AG09309 (cell line): Measurements from ENCODE around the gene HERC2.
"Not testable (repeated sequence)": the region's sequence is repeated elsewhere in the genome, so short reads cannot be mapped to it uniquely, and the experiment has no call there.

Source experiments
- DNase-seq: peaks from one replicate; pipeline ENCODE4 v3.0.0-alpha.2; 2010; ENCODE audit warnings: low read depth
- H3K4me3 ChIP-seq: 2 replicates; pipeline ENCODE4 v1.5.1; 2011; ENCODE audit warnings: mild to moderate bottlenecking, low read depth, low read length, moderate library complexity; ENCODE audit not compliant: control insufficient read depth
- TF ChIP-seq, protein P1 (sequence below): IDR thresholded peaks from 2 replicates; pipeline ENCODE4 v1.5.1; 2011; ENCODE audit warnings: mild to moderate bottlenecking, low read depth, low read length, inconsistent platforms; ENCODE audit not compliant: insufficient read depth, control insufficient read depth; ENCODE audit errors: missing control alignments

Gene HERC2

DNA sequence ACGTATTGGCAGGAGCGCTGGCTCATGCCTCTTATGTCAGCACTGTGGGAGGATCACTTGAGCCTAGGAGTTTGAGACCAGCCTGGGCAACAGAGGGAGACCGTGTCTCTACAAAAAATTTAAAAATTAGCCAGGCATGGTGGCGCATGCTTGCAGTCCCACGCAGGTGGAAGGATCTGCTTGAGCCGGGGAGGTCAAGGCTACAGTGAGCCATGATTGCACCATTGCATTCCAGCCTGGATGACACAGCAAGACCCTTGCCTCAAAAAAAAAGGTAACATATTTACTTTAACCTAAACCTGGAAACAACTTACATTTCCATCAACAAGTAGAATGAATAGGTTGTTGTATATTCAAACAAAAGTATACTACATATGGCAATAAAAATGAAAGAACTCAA, 78.1 kb downstream of the HERC2 start:
- TF ChIP-seq, protein P1, sequence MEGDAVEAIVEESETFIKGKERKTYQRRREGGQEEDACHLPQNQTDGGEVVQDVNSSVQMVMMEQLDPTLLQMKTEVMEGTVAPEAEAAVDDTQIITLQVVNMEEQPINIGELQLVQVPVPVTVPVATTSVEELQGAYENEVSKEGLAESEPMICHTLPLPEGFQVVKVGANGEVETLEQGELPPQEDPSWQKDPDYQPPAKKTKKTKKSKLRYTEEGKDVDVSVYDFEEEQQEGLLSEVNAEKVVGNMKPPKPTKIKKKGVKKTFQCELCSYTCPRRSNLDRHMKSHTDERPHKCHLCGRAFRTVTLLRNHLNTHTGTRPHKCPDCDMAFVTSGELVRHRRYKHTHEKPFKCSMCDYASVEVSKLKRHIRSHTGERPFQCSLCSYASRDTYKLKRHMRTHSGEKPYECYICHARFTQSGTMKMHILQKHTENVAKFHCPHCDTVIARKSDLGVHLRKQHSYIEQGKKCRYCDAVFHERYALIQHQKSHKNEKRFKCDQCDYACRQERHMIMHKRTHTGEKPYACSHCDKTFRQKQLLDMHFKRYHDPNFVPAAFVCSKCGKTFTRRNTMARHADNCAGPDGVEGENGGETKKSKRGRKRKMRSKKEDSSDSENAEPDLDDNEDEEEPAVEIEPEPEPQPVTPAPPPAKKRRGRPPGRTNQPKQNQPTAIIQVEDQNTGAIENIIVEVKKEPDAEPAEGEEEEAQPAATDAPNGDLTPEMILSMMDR = no peak
- no peak for DNase-seq
- no peak overlapping the region for H3K4me3 ChIP-seq

DNA sequence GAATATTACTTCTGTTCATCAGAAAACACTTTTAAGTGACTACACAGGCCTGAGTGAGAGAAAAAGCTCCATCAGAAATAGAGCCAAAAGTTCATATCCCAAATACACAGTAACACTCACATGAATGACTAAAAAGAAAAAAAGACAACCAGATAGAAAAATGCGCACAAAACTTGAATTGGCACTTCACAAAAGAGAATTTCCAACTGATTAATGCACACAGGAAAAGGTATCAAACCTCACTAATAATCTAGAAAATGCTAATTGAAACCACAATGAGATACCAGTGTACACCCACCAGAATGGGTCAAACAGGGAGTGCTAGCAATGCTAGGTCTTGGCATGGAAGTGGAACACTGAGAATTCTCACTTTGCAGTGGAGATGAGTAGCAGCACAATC, 78.6 kb downstream of the HERC2 start:
- TF ChIP-seq, protein P1 = no peak
- no peak overlapping the region for H3K4me3 ChIP-seq
- DNase-seq = no peak

DNA sequence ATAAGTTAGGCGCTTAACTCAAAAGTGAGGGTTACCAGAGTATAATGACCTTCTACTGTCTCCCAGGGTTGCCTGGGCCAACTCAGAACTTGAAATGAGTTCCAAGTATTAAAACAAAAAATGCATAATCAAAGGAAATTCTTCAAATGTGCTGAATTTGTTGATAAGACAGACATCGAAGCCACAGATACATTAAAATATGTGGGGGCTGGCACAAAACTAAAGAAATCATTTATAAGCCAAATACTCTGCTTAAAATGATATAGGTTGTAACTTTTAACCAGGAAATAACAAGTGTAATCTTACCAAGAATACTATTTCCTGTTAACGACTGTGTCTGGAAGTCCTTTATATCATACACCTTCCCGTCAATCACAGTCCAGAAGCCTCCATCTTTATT, 83.7 kb downstream of the HERC2 start:
- DNase-seq, H3K4me3 ChIP-seq: not testable (repeated sequence)

DNA sequence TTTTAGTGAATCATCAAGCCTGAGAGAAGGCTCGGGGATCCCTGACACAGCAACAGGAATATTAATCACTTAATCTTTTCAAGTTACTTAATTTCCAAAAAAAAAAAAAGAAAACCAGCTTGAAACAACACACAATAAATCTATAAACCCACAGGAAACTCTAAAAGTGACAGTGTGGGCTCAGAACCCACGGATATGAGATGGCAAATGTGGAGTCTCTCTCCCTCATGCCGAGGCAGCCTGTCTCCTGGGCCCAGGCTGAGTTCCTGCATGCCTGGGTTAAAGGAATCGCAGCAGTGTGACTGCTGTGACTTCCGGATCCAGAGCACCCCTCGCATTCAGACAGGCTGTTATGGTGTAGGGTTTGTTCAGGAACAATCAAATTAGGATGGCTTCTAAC, 90.2 kb downstream of the HERC2 start:
- not testable (repeated sequence) for H3K4me3 ChIP-seq, DNase-seq

DNA sequence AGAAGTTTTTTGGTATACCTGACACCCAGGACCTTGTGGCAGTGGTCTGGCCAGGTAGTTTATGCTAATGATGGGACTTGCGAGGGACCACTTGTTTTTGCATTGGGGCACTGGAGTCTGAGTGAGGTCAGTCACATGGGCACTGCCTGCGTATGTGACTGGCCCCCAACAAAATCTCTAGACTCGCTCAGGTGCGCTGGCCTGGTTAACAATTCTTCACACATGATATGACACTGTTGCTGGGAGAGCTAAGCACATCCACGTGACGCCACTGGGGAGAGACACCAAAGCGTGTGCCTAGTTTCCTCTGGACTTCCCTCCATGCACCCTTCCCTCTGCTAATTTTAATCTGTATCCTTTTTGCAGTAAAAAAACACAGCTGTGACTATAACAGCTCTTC, 90.6 kb downstream of the HERC2 start:
- not testable (repeated sequence) for DNase-seq, H3K4me3 ChIP-seq

DNA sequence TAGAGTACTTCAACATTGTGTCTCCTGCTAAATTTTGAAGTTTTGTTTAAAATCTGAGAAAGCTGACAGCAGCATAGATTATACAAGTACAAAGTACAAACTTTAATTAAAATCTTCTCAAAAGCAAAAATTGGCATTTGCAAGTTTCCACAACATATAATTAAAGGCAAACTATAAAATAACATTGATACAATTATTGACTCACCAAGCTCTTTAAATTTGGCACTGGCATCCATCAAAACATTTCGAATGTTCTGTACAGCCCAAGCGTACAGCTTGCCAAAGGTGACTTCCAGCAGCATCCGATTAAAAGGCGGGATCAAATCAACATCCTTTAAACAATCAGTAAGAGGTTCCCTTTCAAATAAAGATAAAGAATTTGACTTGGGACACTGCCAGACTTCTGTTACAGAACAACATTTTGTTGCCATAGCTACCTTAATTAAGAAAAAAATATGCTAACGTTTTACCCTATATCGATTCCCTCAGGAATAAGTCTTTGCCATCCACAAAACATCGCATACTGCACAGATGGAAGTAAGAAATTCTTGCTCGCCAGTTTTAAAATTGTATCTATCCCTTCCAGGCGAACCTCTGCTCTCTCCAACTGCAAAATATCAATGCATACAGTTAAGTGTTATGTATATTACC, 92.9 kb downstream of the HERC2 start:
- DNase-seq, H3K4me3 ChIP-seq: not testable (repeated sequence)

DNA sequence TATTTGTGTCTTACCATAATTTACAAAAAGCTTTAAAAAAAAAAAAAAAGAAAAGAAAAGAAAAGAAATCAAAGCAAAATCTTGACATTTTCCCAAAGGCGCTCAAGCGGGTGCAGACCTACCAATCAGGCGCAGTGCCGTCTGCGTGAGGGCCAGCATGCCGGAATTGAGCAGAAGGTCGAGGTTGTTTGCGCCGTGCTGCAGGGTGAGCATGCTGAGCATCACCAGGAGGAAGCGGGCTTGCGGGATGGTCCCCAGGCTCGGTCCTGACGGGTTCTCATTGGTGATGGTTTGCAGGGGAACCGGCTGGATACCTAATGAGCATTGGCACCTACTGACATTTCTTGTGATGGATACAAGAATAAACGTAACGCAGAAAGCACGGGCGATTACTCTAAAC, 93.9 kb downstream of the HERC2 start:
- TF ChIP-seq, protein P1 = no peak
- H3K4me3 ChIP-seq = no peak overlapping the region

DNA sequence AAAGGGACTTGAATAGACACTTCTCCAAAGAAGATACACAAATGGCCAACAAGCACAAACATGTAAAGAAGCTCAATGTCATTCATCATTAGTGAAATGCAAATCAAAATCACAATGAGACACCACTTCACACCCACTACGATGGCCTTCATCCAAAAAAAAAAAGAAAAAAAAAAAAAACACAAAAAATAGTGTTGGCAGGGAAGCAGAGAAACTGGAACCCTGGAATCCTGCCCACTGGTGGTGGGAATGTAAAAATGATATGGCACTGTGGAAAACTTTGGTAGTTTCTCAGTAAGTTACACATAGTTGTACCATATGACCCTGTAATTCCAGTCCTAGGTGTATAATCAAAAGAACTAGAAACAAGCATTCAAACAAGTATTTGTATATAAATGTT, 94.7 kb downstream of the HERC2 start:
- TF ChIP-seq, protein P1 = peak; percentile 37

More for the DNA sequence above, 93.9 kb downstream of the HERC2 start:
- no peak for DNase-seq

DNA sequence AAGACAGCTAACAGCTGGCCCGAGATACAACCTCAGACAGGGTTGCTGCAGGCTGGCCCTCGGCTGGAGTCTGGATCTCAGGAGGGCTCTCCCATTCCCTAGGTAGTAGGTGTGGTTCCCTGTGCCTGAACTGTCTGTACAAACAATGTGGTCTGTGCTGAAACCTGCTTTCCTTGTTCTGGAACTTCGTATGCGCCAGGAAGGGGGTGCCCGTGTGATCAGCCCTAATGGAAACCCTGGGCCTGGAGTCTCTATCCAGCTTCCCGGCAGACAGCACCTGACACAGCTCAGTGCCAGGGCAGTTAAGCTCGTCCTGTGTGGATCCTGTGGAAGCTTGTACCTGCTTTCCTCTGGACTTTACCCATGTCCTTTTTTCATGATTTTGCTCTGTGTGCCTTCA, 99.4 kb downstream of the HERC2 start:
- H3K4me3 ChIP-seq, DNase-seq: not testable (repeated sequence)

More for the DNA sequence above, 94.7 kb downstream of the HERC2 start:
- H3K4me3 ChIP-seq, DNase-seq: not testable (repeated sequence)

DNA sequence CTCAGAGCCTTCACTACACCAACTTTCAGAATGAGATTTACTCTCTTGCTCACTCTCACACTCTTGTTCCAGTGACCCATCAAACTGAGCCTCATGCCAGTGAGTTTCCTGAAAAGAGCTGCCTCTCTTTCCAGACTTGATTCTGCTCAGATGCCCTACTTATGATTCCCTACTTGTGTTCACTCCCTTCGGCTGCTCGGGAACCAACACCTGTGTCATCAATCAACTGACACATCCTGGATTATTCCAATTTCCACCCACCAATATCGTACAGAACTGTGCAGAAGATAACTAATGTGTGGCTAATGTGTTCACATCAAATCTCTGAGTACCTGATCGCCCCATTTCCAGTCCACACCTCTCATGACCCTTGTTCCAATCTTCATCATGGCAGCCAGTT, 100.3 kb downstream of the HERC2 start:
- not testable (repeated sequence) for DNase-seq, H3K4me3 ChIP-seq
